BE2C (cell line): ENCODE data around the gene GLIS1.
A peak's percentile ranks its signal among the peaks of the same experiment; 100 is the strongest.

ENCODE experiments used
- DNase-seq: peaks from one replicate; pipeline ENCODE4 v3.0.0-alpha.2; 2020
- H3K27me3 ChIP-seq: fragments of 250-450 bp; sonication (Bioruptor Pico); 2 replicates; pipeline ENCODE4 v1.5.1; 2020; ENCODE audit warnings: mild to moderate bottlenecking
- H3K36me3 ChIP-seq: fragments of 250-450 bp; sonication (Bioruptor Pico); 2 replicates; pipeline ENCODE4 v1.5.1; 2020; ENCODE audit warnings: mild to moderate bottlenecking
- H3K4me1 ChIP-seq: fragments of 250-450 bp; sonication (Bioruptor Pico); 2 replicates; pipeline ENCODE4 v1.5.1; 2020
- H3K4me3 ChIP-seq: 2 replicates; pipeline ENCODE4 v1.5.1; 2011; ENCODE audit warnings: low read depth, low read length
- H3K9me3 ChIP-seq: fragments of 250-450 bp; sonication (Bioruptor Pico); 2 replicates; pipeline ENCODE4 v1.5.1; 2020
- CTCF ChIP-seq: IDR thresholded peaks from 2 replicates; pipeline ENCODE4 v1.5.1; 2012; ENCODE audit warnings: mild to moderate bottlenecking, low read depth, low read length

The GLIS1 gene

DNA sequence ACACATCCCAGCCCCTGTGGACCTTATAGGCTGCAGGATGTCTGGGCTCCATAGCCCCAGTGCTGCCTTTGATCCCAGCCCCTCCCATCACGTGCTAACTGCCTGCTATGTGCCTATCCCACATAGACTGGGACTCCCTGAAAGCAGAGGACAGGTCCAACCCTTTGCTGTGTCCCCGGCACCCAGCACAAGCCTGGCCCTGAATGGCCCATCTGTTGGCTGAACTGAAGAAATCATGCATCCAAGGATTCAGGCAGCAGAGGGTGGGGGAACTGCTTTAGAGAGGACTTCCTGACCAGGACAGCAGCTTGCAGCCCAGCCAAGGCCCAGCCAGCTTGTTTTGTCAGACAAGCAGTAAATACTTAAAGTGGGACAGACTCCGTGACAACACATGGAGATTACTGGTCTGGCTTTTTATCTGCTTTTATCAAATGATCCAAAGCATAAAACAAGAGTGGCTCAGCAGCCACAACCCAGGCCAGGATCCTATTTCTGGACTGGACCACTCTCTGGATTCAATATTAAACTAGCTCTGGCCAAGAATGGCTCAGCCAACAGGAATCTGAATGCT is 69.3 kb downstream of the GLIS1 start:
- no peaks in the 10 kb centered on the region for H3K36me3 ChIP-seq
- H3K27me3 ChIP-seq, result no peaks in the 10 kb centered on the region
- H3K4me3 ChIP-seq, result no peak overlapping the region
- no peaks in the 10 kb centered on the region for H3K4me1 ChIP-seq
- peak; percentile 33 for DNase-seq
- TF ChIP-seq CTCF, result no peak
- no peaks in the 10 kb centered on the region for H3K9me3 ChIP-seq

GRCh38 chr1:53666566-53666965 is 72.4 kb downstream of the GLIS1 start:
- DNase-seq, result no peak
- TF ChIP-seq CTCF, result no peak

DNA sequence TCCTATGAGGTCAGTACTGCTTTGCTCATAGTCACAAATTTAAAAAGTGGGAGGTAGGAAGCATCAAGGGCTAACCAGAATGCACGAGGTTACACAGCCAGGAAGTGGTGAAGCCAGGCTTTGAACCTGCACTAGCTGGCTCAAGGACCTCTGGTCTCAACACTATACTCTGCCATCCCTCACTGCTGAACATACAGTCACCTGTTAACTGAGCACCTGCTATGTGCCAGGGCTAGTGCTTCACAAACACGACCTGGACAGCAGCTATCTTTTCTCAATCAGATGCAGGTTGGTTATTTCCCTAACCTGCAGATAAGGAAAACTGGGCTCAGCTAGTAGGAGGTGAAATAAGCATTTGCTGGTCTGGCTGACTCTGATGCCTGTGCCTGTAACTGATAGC is 73.0 kb downstream of the GLIS1 start:
- no peak for DNase-seq
- H3K4me1 ChIP-seq, result no peaks in the 10 kb centered on the region
- no peak for TF ChIP-seq CTCF

More at GRCh38 chr1:53666566-53666965, 72.4 kb downstream of the GLIS1 start:
- H3K4me1 ChIP-seq, result no peaks in the 10 kb centered on the region
- no peaks in the 10 kb centered on the region for H3K9me3 ChIP-seq
- H3K36me3 ChIP-seq, result no peaks in the 10 kb centered on the region
- H3K4me3 ChIP-seq, result no peak overlapping the region
- H3K27me3 ChIP-seq, result no peaks in the 10 kb centered on the region

DNA sequence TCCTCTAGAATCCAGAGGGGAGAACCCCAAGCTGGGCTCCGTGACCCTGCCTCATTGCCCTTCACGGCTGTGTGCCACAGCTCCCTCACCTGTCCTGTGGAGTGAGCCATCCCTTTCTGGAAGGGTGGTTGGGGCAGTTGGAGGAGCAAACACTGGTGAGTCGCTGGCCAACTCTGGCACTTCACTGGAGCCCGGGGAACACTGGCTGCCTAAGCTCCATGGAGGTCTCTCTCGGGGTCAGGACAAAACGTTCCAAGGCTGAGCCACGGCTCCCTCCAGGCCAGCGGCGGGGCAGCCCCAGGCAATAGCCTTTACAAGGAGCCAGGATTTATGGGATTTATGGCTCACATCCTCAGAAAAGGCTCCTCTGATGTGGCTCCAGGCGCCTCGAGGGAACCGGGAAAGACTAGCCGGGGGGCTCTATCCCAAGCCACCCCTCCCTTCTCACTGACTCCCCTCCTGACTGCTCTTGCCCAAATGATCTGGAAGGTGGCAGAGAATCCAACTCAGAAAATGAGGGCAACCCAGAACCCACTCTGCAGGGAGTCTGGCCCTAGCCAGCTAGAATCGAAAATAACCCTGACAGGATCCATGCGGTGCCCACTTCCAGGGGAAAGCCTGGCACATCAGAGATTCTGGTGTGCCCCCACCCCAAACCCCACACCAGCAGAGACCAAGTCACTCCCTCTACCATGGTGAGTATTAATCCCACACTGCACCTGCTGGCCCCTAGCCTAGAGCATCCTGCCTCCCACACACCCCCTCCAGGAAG is 75.2 kb downstream of the GLIS1 start:
- DNase-seq, result no peak
- no peaks in the 10 kb centered on the region for H3K9me3 ChIP-seq
- no peaks in the 10 kb centered on the region for H3K27me3 ChIP-seq
- no peak overlapping the region for H3K4me3 ChIP-seq
- H3K36me3 ChIP-seq, result no peaks in the 10 kb centered on the region
- no peak for TF ChIP-seq CTCF
- H3K4me1 ChIP-seq, result no peaks in the 10 kb centered on the region

More for the DNA sequence above, 73.0 kb downstream of the GLIS1 start:
- no peaks in the 10 kb centered on the region for H3K9me3 ChIP-seq
- H3K4me3 ChIP-seq, result no peak overlapping the region
- no peaks in the 10 kb centered on the region for H3K27me3 ChIP-seq
- no peaks in the 10 kb centered on the region for H3K36me3 ChIP-seq

- Histone ChIP-seq H3K4me3 (no peak overlapping the region), H3K36me3 (no peaks in the 10 kb centered on the region), H3K4me1 (no peaks in the 10 kb centered on the region), H3K27me3 (no peaks in the 10 kb centered on the region), H3K9me3 (no peaks in the 10 kb centered on the region)
- TF ChIP-seq CTCF, result no peak
- no peak for DNase-seq
Observed at GRCh38 chr1:53662951-53663350, 76.0 kb downstream of the GLIS1 start.

DNA sequence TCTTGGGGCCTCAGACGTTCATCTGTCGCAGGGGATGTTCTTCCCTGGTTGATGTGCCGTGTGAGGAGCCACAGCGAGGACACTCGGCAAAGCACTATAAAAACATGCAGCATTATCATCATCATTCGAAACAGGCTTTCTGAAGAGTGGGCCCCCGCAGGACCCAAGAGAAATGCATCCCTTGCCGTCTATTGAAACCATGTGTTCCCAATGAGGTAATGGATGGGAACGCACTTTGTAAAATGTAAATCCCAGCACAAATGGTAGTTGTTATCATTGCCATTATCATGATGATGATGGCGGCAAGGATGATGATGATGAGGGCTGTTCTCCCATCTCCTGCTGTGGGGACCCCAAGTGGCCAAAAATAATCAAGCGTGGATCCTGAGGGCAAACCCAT is 76.8 kb downstream of the GLIS1 start:
- DNase-seq, result no peak
- no peaks in the 10 kb centered on the region for H3K4me1 ChIP-seq
- H3K9me3 ChIP-seq, result no peaks in the 10 kb centered on the region
- no peaks in the 10 kb centered on the region for H3K27me3 ChIP-seq
- no peak overlapping the region for H3K4me3 ChIP-seq
- no peak for TF ChIP-seq CTCF
- no peaks in the 10 kb centered on the region for H3K36me3 ChIP-seq
